NCI-H2029 (cell line): ENCODE measurements around the gene TNNI3K.

Source experiments
- DNase-seq: peaks from one replicate; lab custom pipeline; 2025; lab: John Stamatoyannopoulos, UW

TNNI3K gene

DNA sequence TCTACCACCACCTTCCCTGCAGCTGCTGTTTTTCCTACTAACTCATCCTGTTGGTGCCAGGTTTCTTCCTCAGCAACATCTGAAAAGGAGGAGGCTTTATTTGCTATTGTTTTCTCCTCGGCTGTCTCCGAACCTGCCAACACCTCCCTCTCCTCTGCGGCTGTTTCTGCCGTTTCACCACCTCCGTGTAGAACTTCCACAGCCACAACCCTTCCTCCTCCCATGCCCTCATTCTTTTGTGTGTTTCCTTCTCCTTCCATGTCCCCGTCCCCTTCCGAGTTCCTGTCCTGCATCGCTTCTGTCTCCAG is 336.3 kb downstream of the TNNI3K start:
- DNase-seq: no peak

DNA sequence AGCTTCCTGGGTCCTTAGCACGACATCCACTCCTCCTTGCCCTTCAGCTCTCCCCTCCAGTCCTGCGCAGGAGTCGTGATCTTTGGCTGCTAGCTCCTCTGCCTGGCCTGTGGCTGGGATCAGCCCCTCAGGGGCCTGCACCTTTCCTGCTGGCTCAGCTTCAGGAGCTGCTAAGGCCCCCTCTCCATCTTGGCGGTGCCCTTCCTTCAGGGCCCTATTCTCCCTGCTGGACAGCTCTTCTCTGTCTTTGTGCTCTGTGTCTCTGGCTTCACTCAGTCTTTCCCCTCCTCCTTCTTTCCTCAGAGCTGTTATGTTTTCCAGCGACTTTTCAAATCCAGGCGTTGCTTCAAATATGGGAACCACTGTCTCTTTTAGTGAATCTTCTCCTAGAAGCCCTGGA is 336.7 kb downstream of the TNNI3K start:
- no peak for DNase-seq

DNA sequence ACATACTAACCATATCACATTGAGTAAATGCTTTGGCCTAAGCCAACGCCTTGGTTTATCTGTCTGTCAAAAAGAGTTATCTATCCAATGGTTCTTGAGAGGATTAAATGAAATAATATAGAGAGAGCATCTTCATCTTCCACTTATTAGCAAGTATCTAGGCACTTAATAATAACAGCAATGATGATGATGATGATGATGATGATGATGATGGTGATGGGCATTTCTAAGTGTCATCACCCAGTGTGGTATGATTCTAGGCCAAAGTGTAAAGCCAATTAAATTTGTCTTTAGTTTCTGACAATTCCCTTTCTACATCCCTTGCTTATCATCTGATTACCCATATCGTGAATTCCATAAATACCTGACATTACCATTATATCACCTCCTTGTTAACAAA is 342.9 kb downstream of the TNNI3K start:
- DNase-seq: no peak

DNA sequence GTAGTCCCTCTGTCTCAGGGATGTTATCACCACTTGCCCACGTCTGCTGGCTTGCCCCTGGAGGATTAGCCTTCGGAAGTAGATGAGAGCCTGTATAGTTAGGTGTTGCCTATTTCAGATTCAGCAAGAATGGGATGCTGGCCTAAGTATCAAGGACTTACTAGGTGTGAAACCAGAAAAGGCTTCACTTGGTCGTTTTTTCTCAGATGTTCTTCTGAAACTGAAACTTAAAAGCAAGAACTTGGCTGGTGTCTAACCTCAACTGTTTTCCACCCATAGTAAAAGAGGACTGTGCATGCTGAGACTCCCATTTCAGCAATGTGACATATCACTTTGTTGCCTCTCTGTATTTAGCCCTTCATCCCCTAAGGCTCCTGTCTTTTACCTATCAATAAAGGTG is 344.2 kb downstream of the TNNI3K start:
- no peak for DNase-seq

DNA sequence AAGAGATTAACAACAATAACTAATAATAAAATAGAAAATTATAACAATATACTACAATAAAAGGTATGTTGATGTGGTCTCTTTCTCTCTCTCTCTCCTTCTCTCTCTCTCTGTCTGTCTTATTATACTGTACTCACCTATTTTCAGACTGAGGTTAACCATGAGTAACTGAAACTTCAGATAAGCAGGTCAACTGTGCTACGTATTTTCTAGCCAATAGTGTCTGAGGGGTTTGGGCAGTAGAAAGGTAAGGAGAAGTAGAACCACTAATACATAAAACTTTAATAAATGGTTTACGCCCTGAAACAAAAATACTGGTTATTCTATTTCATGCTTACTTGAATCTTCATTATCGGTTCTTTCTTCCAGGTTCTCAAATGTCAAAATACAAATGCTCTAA is 348.2 kb downstream of the TNNI3K start:
- no peak for DNase-seq

DNA sequence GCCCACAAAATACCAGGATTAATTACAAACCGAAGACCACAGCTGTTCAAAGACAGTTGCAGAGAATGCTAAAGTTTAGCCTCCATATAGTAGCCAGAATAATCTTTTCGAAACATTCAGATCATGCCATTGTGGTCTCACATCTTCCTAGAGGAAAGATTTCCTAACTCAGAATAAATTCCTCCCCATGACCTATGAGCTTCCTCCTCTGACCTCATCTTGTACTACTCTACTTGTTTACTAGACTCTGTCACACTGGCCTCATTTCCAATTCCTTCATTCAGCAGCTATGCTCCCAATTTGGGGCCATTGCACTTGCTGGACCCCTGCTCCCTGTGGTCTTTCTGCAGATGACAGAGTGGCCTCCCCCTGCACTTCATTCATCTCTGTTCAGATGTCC is 349.0 kb downstream of the TNNI3K start:
- DNase-seq: no peak

DNA sequence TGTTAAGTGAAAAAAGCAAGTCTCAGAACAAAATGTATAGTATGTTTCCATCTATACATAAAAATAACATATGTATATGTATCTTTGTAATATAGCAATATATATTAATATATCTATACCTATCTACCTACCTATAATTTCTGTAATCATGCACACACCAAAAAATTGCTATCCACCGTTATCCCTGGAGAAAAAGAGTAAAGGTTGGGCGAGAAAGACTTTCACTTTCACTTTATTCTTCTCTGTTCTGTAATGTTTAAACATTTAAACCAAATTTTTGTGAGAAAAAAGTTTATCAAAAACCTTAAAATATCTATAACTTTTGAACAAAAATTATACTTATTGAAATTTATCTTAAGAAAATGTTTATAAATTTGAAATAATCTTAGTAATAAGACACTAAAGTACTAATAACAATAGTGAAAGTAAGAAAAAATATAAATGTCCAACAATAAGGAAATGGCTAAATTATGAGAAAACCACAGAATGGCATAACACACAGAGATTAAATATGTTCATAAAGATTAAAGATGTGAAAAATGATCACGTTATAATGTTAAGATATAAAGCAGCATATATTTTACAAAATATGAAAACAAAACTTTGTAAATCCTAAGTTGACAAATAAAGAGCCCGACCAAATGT is 351.2 kb downstream of the TNNI3K start:
- no peak for DNase-seq

DNA sequence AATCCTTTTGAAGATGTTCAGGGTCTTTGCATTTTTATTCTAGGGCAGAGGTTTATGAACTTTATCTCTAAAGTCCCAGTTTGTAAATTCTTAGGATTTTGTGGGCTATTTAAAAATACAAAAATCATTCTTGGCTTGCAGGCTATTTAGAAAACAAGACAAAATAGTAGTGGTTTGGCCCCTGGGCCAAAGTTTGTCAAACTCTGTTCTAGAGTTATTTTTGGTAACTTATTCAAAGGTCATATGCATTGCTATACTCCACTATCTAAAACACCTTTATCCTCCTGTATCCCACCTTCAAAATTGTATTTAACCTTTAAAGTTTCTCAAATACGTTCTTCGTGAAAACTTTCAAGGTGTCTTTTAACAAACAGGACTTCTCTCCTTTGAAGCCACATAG is 352.7 kb downstream of the TNNI3K start:
- DNase-seq: no peak

DNA sequence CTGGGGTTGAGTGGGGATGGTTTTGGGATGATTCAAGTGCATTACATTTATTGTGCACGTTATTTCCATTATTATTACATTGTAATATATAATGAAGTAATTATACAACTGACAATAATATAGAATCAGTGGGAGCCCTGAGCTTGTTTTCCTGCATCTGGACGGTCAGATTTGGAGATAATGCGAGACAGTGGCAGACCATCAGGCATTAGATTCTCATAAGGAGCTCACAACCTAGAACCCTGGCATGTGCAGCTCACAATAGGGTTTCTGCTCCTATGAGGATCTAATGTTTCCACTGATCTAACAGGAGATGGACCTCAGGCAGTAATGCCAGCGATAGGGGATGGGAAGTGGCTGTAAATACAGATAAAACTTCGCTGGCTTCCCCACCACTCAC is 355.1 kb downstream of the TNNI3K start:
- DNase-seq: no peak

DNA sequence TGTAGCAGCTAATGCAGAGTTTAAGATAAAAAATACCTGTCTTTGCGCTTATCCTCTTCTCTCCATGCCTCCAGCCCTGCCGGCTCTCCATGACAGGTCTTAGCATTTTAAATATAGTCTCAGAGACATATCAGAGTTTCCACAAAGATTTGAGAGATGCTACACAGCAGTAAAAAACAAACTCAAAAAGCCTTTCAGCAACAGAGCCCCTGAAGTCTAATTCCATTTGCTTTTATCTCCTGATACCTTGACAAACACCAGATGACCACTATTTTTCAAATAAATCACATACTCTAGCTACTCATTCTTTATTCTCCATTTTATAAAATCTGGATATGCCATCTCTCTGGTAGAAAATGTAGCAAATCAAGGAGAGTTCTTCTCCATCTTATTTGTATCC is 356.8 kb downstream of the TNNI3K start:
- no peak for DNase-seq

DNA sequence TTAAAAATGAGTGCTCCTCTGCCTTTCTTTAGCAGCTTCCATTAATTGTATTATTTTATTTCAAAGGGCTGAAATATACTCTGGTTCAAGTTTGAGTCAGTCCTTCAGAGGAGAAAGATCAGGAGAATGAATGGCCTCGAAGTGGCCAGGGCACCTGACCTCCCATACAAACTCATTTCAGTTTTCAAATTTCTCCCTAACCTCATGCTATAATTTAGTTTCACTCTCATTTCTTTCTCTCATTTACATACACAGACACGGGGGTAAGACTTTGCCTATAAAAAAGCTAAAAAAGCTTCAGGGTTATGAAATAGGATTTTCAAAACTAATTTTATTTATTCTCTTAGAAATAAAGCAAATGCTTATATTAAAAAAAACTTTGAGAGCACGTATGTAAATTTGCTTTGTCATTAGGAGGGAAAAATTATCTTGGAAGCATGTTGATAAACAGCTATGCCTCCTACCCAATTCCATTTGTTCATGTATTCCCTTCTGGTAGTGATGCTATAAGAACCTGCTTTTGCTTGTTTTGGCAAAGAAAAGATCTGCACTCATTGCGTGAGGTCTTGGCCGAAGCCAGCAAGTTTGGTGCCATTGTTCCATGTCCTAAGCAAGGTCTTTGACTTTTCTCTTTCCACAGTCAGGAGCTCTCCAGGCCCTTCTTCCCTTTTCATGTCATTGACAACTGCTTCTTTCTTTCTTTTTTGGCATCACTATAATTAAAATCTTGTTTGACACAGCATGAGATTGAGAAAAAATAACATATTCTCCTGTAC is 357.6 kb downstream of the TNNI3K start:
- no peak for DNase-seq
